Anterior cingulate cortex (tissue), 58 donors: Measurements from ENCODE around the gene PTH.

Experiments used
- DNase-seq, 58 donors: peaks; one replicate each; lab custom pipeline; 2025; lab: John Stamatoyannopoulos, UW

The PTH gene

GRCh38 chr11:13495929-13496328 is at the start of gene PTH:
Gene PTH, minus strand, starts transcription at chr11:13495997. Its CDS starts 3,142 bp downstream, at chr11:13492855.
- no peak for DNase-seq

- DNase-seq: no peak
Measured at GRCh38 chr11:13538044-13538443, 42.2 kb upstream of the PTH start.

- no peak for DNase-seq
Measured at GRCh38 chr11:13535819-13536218, 40.0 kb upstream of the PTH start.

GRCh38 chr11:13534358-13534757 is 38.6 kb upstream of the PTH start:
- no peak for DNase-seq

- DNase-seq: no peak
Measured at GRCh38 chr11:13525257-13525656, 29.5 kb upstream of the PTH start.

GRCh38 chr11:13503393-13503792 is 7.6 kb upstream of the PTH start:
- no peak for DNase-seq

GRCh38 chr11:13502492-13502891 is 6.7 kb upstream of the PTH start:
- DNase-seq: no peak

GRCh38 chr11:13494051-13494450 is 1.7 kb downstream of the PTH start:
- DNase-seq: no peak

- no peak for DNase-seq
Measured at GRCh38 chr11:13487661-13488030, 8.2 kb downstream of the PTH start.

- peak in 4 of 58 donors; percentile 1 to 31 (median 6) for DNase-seq
Measured at GRCh38 chr11:13486926-13487660, 8.7 kb downstream of the PTH start.

GRCh38 chr11:13480198-13480597 is 15.6 kb downstream of the PTH start:
- no peak for DNase-seq

GRCh38 chr11:13479688-13480087 is 16.1 kb downstream of the PTH start:
- no peak for DNase-seq

GRCh38 chr11:13475091-13475490 is 20.7 kb downstream of the PTH start:
- no peak for DNase-seq

GRCh38 chr11:13473013-13473722 is 22.6 kb downstream of the PTH start:
- DNase-seq: no peak

- DNase-seq: no peak
Measured at GRCh38 chr11:13468750-13469149, 27.0 kb downstream of the PTH start.

- peak in 1 of 58 donors; percentile 4 for DNase-seq
Measured at GRCh38 chr11:13465909-13466371, 29.9 kb downstream of the PTH start.

- peak in 1 of 58 donors; percentile 33 for DNase-seq
Measured at GRCh38 chr11:13463779-13464290, 32.0 kb downstream of the PTH start.

- DNase-seq: peak; percentile 35 to 93 (median 85)
Measured at GRCh38 chr11:13462901-13463778, 32.7 kb downstream of the PTH start, which contains the start of gene BTBD10. Gene BTBD10, minus strand, starts transcription at chr11:13463222. Its CDS starts 18,098 bp downstream, at chr11:13445124.

GRCh38 chr11:13462311-13462900 is 33.4 kb downstream of the PTH start:
- DNase-seq: peak in 39 of 58 donors; percentile 30 to 73 (median 49)

GRCh38 chr11:13461291-13461690 is 34.5 kb downstream of the PTH start:
- no peak for DNase-seq
